ENCODE data around the gene LMLN.
"Not testable (repeated sequence)": the region's sequence is repeated elsewhere in the genome, so short reads cannot be mapped to it uniquely, and the experiment has no call there.

- TF ChIP-seq EZH2phosphoT487 (IDR thresholded peaks at IDR 0.05; ENCODE audit: low read depth); CTCF (IDR thresholded peaks at IDR 0.05; ENCODE audit: low read depth, low read length): not testable (repeated sequence)
These were observed 38.4 kb upstream of the LMLN start for GRCh38 chr3:197921429-197922275.

Measured in OCI-LY3 (cell line).